Breast epithelium (tissue), 4 donors: ENCODE data around the gene LIMCH1. TPM values are rescaled to one million over a fixed set of nuclear protein-coding genes. Genes with fewer than 3 reads are reported as not detected.

Source experiments
- DNase-seq, 2 donors: peaks; one replicate each; pipeline ENCODE4 v3.0.0-alpha.2; 2019; ENCODE audit warnings: low spot score in 2 of 2
- H3K27ac ChIP-seq, 2 donors: fragments of 200-600 bp; sonication (generic) in 1 of 2; one replicate each; pipeline ENCODE4 v1.5.1; 2016 to 2019; ENCODE audit warnings: mild to moderate bottlenecking in 1 of 2
- H3K27me3 ChIP-seq, 2 donors: fragments of 200-600 bp; sonication (generic) in 1 of 2; one replicate each; pipeline versions ENCODE4 v1.5.1 to v1.6.0; 2017 to 2019; ENCODE audit warnings: control low read depth in 1 of 2, mild to moderate bottlenecking in 1 of 2
- H3K36me3 ChIP-seq: fragments of 200-600 bp; one replicate; pipeline ENCODE4 v1.5.1; 2019
- H3K4me1 ChIP-seq, 2 donors: fragments of 200-600 bp; sonication (generic); one replicate each; pipeline ENCODE4 v1.5.1; 2016 to 2019; ENCODE audit warnings: control low read depth in 1 of 2
- H3K4me3 ChIP-seq, 3 donors: fragments of 200-600 bp; sonication (generic); 1 replicate in 2 of 3; 2 replicates in 1 of 3; pipeline ENCODE4 v1.5.1; 2016 to 2019; ENCODE audit warnings: mild to moderate bottlenecking in 3 of 3, moderate library complexity in 2 of 3
- H3K9me3 ChIP-seq, 2 donors: fragments of 200-600 bp; sonication (generic) in 1 of 2; one replicate each; pipeline ENCODE4 v1.5.1; 2016 to 2019; ENCODE audit warnings: control low read depth in 1 of 2
- CTCF ChIP-seq, 3 donors: fragments of 450-650 bp; IDR thresholded peaks; one replicate each; pipeline ENCODE4 v1.5.1; 2016 to 2017; ENCODE audit warnings: antibody characterized with exemption in 3 of 3, mild to moderate bottlenecking in 3 of 3, moderate library complexity in 3 of 3
- POLR2A ChIP-seq: fragments of 450-650 bp; IDR thresholded peaks from one replicate; pipeline ENCODE4 v1.6.1; 2016; ENCODE audit warnings: antibody characterized with exemption, mild to moderate bottlenecking, moderate library complexity
- POLR2AphosphoS5 ChIP-seq, 3 donors: sonication (generic); formaldehyde crosslinking; IDR thresholded peaks; one replicate each; pipeline ENCODE4 v1.6.1; 2017; ENCODE audit warnings: antibody characterized with exemption in 3 of 3
- intact Hi-C: fragments of 100-400 bp; cut with DNase I; formaldehyde crosslinking; loops from one replicate; pipeline ENCODE4 v1.15.1; 2023; ENCODE audit warnings: low total_unique reads
- total RNA-seq, 3 donors: library from RNA; depleted of rRNA; stranded (reverse); fragments of >200 nt; gene quantifications; one replicate each; pipeline ENCODE4 v1.1.0, GENCODE V29; 2016

The LIMCH1 gene
- total RNA-seq, 3 donors from 2014 or later = 34.6 to 72.2 (median 71.8) TPM

GRCh38 chr4:41719417-41719816, 181.5 kb downstream of the LIMCH1 start:
- intact Hi-C loops = no loop called here
- no peaks in the 10 kb centered on the region for H3K36me3 ChIP-seq
- H3K27me3 ChIP-seq = no peaks in the 10 kb centered on the region
- H3K27ac ChIP-seq = no peak overlapping the region
- no peaks in the 10 kb centered on the region for H3K4me1 ChIP-seq
- no peak for TF ChIP-seq CTCF (IDR thresholded peaks at IDR 0.05)
- TF ChIP-seq POLR2A = no peak
- TF ChIP-seq POLR2AphosphoS5 (IDR thresholded peaks at IDR 0.05) = no peak
- DNase-seq = no peak
- no peaks in the 10 kb centered on the region for H3K9me3 ChIP-seq
- H3K4me3 ChIP-seq = no peak overlapping the region

- DNase-seq = no peak
- Histone ChIP-seq H3K4me3 (no peak overlapping the region), H3K36me3 (no peaks in the 10 kb centered on the region), H3K27ac (no peak overlapping the region), H3K27me3 (no peaks in the 10 kb centered on the region), H3K4me1 (no peaks in the 10 kb centered on the region), H3K9me3 (peaks cover 0 to 8% of the 10 kb centered on the region in 2 donors)
- intact Hi-C loops = no loop called here
- no peak for TF ChIP-seq POLR2AphosphoS5 (IDR thresholded peaks at IDR 0.05)
- no peak for TF ChIP-seq POLR2A
- no peak for TF ChIP-seq CTCF (IDR thresholded peaks at IDR 0.05)
Measured at GRCh38 chr4:41722181-41722580, 184.2 kb downstream of the LIMCH1 start.

- peaks cover 0 to 8% of the 10 kb centered on the region in 2 donors for H3K9me3 ChIP-seq
- no peak for DNase-seq
- TF ChIP-seq CTCF (IDR thresholded peaks at IDR 0.05) (no peak), POLR2AphosphoS5 (IDR thresholded peaks at IDR 0.05) (no peak), POLR2A (no peak)
- no peaks in the 10 kb centered on the region for H3K4me1 ChIP-seq
- H3K36me3 ChIP-seq = no peaks in the 10 kb centered on the region
- no peak overlapping the region for H3K27ac ChIP-seq
- no peak overlapping the region for H3K4me3 ChIP-seq
- intact Hi-C loops = no loop called here
- no peaks in the 10 kb centered on the region for H3K27me3 ChIP-seq
Measured at GRCh38 chr4:41723286-41723685, 185.3 kb downstream of the LIMCH1 start.

GRCh38 chr4:41725254-41725653, 187.3 kb downstream of the LIMCH1 start:
- intact Hi-C loops = no loop called here
- DNase-seq = no peak
- TF ChIP-seq CTCF (IDR thresholded peaks at IDR 0.05) = no peak
- no peak for TF ChIP-seq POLR2AphosphoS5 (IDR thresholded peaks at IDR 0.05)
- no peak for TF ChIP-seq POLR2A
- H3K9me3 ChIP-seq = peaks cover 0 to 8% of the 10 kb centered on the region in 2 donors
- no peak overlapping the region for H3K4me3 ChIP-seq
- H3K4me1 ChIP-seq = no peaks in the 10 kb centered on the region
- no peak overlapping the region for H3K27ac ChIP-seq
- no peaks in the 10 kb centered on the region for H3K27me3 ChIP-seq
- H3K36me3 ChIP-seq = no peaks in the 10 kb centered on the region

- Histone ChIP-seq H3K27me3 (no peaks in the 10 kb centered on the region), H3K36me3 (no peaks in the 10 kb centered on the region), H3K9me3 (peaks cover 0 to 8% of the 10 kb centered on the region in 2 donors), H3K4me1 (no peaks in the 10 kb centered on the region), H3K27ac (no peak overlapping the region), H3K4me3 (no peak overlapping the region)
- DNase-seq = no peak
- no peak for TF ChIP-seq POLR2AphosphoS5 (IDR thresholded peaks at IDR 0.05)
- TF ChIP-seq POLR2A = no peak
- TF ChIP-seq CTCF (IDR thresholded peaks at IDR 0.05) = no peak
- intact Hi-C loops = no loop called here
Measured at GRCh38 chr4:41727861-41728572, 190.1 kb downstream of the LIMCH1 start.
